ENCODE measurements around the gene GALNT6.

The GALNT6 gene

DNA sequence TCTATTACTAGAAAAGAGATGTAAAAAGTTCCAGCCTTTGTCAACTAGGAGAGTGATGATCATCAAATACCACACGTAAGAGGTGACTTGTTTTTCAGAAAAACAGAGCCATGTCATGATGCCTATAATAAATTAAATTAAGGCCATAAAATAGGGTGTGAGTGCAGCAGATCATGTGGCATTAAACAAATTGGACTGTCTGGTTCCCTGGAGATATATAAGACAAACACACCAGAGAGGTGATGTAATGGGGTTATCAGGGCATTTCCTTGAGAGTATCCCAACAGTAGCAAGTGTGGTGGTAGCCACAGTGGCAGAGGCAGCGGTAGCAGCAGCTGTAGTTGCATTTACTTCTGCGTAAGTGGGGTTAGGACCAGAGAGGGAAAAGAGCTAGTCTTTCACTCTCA is 14.6 kb upstream of the GALNT6 start:
- DNase-seq = no peak

DNA sequence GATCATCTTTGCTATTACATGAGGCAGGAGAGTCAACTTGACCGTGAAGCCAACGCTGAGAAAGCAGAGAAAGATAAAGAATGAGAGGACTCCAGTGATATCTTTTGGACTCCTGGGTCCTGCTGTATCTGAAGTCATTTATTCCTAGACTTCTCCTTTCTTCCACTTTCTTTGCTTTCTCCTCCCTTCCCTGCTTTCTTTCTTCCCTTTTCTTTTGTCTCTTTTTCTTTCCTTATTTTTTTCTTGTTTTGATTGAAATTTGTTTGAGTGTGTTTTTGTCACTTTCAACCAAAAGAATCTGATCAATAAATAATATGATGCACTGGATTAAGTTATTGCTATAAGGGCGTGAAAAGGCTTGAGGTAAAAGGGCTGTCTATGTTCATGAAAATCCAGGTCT is 13.4 kb upstream of the GALNT6 start:
- DNase-seq = no peak

DNA sequence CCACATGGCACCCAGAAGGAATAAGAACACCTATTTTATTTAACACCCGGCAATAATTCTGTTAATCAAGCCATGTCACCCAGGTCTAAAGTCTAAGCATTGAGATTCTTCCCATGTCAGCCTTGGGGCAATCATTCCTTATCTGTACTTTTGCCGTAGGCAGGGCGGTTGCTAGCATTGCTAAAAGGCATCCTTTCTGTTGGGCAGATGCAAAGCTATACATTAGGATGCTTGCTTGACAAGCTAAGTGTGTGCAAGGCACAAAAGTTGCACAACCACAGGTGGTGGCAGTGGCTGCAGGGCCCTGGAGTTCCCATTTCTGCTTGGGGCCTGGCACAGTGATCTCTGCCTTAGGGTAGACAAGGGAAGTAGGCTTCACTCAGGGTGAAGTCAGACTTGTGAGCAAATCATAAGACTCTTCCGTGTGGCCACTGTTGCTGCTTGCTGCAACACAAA is 12.5 kb upstream of the GALNT6 start:
- DNase-seq = no peak

DNA sequence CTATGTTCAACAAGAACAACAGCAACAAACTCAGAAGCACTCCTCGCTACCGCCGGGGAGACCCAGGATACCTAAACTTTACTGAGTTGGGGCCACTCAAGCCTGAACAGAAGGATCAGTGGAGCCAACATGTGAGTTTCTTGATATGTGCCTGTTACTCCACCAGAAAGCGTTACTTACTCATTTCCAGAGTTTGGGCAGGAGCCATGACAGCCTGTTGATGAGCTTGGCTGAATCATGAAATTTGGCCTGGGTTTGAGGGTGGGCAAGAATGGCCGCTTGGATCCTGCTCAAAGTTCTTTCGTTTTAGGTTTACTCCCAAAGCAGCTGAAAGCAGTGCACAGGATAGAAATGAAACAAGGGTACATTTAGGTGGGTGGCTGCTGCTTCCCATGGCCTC is 12.0 kb upstream of the GALNT6 start:
- no peak for DNase-seq

DNA sequence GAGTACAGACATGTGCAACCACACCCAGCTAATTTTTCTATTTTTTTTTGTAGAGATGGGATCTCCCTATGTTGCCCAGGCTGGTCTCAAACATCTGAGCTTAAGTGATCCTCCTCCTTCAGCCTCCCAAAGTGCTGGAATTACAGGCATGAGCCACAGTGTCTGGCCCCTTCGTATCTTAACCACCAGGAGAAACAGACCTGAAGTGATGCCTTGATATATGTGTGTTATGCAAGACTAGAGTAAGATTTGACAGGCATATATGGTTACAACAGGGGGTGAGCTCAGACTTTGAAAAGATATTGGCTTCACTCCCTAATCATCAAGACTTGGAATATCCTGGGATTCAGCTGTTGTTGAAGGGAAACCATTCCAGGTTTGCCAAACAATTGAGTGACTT is 10.7 kb upstream of the GALNT6 start:
- no peak for DNase-seq

DNA sequence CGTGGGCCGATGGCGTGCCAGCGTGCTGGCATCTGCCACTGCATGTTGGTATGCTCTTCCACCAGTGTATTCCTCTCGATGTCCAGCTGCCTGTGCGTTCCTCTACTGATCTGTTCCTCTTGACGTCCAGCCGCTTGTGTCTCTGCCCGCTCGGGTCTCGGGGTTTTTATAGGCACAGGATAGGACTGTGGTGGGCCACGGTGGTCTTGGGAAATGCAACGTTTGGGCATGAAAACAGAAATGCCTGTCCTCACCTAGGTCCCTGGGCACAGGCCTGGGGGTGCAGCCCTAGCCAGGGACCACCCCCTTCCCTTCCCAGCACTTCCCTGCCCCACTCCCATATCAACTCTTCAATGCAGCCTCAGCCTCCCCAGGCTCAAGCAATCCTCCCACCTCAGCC is 10.3 kb upstream of the GALNT6 start:
- DNase-seq = no peak

DNA sequence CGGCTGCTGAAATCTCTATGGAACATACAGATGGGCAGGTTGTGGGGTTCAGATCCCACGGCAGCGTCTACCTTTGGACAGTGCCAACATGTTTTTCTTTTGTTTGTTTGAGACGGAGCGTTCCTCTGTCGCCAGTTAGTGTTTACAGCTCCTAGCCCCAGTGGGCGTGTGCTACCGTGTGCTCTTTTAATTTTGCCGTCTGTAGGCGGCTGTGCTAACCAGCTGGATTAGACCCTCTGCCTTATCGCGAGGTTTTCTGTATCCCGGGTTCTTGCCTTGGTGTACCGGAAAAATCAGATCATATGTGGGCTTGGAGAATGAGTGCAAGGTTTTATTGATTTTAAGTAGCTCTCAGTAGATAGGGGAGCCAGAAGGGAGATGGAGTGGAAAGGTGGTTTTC is 9.8 kb upstream of the GALNT6 start:
- DNase-seq = no peak

DNA sequence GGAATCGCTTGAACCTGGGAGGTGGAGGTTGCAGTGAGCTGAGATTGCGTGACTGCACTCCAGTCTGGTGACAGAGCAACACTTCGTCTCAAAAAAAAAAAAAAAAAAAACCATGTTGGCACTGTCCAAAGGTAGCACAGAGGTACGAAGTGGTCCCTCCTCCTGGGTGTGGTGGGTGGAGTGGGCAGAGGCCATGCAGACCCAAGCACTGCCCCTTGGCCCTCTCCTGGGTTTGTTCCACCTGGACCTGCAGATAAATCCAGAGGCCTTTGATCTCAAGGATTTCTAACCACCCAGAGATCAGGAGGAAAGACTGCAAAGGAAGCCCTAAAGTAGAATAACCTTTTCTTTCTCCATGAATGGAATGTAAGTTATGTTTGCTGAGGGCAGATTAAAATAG is 8.7 kb upstream of the GALNT6 start:
- no peak for DNase-seq

DNA sequence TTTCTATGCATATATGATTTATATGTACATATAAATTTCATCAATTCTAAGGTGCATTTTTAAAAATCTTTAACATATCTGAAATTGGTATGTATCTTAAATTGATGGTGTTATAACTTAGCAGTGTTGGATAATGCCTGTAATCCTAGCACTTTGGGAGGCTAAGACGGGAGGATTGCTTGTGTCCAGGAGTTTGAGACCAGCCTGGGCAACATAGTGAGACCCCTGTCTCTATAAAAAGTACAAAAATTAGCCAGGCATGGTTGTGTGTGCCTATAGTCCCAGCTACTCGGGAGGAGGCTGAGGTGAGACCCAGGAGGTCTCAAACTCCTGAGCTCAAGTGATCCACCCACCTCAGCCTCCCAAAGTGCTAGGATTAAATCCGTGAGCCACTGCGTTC is 6.5 kb upstream of the GALNT6 start:
- DNase-seq = no peak

DNA sequence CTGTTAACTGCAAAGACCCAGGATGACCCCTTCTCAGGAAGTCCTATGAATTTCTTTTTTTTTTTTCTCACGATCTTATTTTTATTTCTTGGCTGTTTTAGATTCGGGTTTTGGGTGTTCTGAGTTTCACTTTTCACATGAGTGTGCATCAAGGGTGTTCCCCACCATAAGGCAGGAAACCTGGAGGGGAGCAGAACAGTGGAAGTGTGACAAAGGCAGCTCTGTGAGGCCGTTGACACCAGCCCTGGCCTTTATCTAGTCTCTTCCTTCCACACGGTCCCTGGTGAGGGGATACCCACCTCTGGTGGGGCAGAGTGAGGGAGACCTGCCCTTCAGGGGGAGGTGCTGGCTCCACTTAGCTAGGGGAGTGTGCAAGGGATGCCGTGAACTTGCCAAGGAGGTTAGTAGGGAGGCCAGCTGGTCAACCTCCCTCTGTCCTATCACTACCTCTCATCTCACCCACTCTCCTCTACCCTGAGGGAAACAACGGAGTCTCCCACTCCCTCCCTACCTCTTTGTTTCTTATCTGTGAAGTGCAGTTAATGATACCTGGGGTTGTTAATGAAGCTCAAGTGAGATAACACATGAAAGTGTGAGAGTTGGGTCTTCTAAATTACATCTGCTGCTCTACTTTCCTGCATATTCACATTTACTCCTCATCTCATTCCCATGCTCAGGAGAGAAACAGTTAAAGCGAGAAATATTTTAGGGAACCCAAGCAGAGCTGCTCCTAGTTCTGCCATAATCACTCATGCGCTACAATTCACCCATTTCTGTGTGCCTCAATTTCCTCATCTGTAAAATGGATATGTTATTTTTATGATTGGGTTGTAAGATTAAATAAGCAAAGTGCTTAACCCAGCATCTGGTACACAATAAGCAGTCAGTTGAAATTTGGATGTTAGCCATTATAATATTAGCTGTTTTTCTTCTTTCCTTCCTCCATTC is 4.4 kb upstream of the GALNT6 start:
- no peak for DNase-seq

DNA sequence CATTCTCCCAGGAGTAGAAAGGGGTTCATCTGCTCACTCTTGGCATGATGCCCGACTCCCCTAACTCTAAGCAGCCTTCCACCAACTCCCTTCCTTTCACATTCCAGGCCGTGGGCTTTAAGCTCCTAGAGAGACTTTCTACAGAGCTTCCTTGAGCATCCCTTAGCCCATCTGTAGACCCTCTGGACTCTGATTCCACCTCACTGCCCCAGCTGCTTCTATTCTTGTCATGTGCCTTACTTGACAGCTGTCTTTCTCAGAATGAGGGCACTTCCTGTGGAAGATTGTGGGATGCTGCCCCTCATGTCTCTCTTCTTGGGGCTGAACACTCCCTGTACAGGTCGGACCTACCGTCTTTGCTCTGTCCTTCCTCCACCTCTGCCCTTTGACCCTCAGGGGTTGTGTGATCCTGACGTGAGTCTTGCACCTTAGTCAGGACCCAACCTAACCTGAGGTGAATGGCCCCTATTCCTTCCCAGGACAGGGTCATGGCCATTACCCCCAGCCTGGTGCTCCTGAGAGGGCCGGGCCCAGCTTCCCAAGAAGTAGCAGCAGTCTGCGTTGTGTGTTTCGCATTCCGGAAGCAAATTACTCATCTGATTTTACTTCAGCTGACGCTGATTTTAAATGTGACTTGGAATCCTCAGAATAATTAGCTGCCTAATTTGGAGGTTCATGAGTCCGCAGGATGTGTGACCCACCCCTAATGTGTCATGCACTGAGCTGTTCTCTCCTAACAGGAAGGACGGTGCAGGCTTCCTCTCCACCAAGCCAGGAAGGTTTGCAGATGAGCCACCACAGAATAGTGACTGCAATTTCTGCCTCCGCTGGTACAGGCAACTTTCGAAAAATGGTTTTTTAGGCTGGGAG is 2.7 kb upstream of the GALNT6 start:
- no peak for DNase-seq

DNA sequence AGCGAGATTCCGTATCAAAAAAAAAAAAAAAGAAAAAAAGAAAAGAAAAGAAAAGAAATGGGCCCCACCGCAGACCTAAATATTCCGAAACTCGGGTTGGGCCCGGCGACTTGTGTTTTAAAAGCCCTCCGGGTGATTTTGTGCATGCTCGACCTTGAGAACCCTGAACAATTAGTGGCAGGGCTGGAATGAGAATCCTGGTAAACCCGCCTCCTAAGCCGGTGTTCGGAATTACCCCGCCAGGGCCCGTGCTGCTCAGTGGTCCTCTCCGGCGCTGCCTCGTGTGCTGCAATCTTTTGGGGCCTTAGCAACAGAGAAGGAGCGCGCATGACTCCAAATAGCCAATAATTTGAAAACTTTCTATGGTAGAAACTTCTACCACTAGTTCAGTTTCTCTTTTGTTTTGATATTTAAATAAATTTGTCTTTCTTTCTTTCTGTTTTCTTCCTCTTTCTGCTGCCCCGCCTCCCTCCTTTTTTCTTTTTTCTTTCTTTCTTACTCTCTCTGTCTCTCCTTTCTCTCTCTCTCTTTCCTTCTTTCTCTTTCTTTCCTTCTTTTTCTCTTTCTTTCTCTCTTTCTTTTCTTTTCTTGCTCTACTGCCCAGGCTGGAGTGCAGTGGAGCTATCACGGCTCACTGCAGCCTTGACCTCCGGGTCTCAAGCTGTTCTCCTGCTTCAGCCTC is 1.5 kb upstream of the GALNT6 start:
- DNase-seq = no peak

DNA sequence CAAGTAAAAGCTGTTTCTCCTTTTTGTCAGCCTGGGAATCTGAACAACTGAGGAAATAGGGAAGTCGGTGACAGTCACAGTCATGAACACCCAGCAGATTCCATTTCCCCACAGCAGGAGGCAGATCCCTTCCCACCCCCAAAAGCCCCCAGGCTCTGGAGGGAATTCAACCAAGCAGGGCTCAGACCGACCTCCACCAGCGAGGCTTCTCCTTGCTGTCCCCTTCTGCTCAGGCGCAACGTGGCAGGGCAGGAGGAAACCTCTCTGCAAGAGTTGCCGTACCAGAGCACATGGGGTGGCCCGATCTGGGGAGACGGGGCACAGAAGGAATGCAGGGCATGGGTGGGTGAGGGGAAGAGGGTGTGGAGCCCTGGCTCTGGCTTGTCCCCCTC is 319 bp downstream of the GALNT6 start:
- no peak for DNase-seq

DNA sequence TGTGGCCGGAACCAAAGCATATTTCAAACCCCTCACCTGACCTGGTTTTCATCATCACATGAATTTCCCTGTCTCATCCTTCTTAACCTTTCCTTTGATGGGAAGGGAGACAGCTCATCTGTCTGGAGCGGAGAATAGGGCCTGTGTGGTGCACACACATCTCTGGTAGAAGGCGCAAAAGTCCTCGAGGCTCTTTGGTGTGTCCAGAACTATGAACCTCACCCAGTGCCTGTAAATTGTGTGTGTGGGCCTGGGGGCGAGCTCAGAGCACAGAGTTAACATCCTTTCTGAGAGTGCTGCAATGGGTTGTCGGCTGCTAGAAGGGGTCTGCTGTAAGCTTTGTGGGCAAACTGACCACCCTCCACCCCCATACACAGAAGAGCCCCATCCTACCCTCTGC is 749 bp downstream of the GALNT6 start:
- no peak for DNase-seq

DNA sequence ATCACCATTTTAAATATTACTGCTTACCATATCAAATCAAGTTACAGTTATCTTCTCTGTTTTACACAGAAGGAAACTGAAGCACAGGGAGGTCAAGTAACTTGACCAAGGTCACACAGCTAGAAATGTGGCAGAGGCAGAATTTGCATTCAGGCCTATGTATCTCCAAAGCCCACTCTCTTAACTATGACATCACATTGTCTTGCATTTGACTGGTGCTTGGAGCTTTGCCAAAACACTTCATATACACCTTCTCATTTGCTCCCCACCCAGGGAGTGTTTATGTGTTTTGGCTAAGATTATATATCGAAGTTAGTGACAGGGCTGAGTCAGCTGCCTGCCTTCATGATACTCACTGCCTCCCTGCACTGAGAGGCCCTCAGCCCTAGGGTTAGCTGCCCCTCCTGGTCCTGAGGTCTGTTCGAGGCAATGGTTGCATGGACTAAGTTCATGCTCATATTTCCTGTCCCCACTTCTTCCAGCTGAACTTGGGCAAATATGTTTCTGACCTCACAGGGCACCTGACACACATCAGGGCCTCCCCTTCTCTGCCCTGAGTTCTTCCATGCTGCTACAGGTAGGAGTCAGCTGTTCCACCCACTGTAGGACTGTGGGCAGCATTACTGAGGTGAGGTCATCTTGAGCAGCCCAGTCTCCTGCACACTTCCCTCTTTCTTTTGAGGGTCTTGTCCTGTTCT is 1.8 kb downstream of the GALNT6 start:
- DNase-seq = no peak

DNA sequence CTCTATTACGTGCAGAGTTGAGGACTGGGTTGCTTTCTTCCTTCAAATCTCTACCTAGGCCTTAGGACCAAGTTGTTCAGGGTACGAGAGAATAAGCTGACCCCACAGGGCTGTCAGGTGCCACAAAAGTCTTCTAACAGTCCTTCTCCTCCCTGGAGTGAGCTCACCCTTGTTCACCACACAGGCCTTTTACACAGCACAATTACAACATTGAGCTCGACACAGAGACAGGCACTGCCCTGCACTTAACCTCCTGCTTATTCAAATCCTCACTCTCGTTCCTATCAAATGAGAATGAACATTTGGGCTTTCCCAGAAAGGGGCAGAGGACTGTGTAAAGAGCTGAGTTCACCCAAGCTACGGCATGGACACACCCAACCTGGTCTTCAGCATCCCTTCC is 2.4 kb downstream of the GALNT6 start:
- no peak for DNase-seq

DNA sequence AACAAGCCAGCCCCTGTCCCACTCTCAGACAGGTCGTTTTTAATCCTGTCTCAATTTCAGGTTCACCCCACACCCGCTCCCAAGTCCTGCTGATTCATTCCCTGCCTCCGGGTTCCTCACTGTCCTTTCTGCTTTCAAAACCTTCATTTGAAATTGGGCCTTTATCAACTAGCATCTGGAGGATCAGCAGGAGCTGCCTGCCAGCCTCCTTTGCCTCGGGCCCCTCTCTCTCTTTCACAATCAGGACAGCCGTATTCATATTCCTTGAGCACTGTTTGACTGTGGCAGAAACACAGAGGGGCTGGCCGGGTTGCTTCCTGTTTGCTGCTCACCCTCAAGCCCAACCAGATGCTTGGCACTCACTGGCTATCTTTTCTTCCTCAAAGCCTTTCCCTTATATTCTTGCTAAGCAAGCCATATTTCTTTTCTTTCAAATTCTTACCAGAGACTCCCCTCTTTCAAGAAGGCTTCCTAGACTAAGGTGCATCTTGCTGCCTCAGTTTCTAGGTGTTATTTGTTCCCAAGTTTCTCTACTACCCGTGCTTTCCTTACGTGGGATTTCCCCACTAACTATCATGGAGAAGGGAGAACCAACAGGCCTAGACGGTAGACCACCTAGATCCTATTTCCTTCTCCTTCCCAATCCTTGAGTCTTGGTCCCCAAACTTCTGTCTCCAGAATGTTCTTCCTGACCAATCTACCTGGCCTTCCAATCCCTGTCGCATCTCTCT is 3.0 kb downstream of the GALNT6 start:
- DNase-seq = no peak

DNA sequence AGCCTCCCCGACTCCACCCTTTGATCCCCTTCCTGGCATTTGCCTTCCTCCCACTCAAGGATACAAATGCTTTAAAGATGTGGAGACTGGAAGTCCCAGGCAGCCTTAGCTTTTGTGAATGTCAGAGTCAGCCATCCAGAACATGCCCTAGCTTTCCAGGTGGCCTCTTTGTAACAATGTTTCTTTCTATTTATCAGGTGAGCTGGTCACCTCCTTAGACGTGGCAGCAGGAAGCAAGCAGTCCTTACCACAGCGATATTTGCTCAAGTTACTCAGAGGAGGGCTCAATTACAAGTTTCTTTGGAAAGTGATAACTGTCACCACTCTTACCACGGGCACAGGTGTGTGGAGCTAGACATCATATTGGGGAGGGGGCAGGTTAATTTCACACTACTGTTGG is 4.9 kb downstream of the GALNT6 start:
- DNase-seq = no peak

DNA sequence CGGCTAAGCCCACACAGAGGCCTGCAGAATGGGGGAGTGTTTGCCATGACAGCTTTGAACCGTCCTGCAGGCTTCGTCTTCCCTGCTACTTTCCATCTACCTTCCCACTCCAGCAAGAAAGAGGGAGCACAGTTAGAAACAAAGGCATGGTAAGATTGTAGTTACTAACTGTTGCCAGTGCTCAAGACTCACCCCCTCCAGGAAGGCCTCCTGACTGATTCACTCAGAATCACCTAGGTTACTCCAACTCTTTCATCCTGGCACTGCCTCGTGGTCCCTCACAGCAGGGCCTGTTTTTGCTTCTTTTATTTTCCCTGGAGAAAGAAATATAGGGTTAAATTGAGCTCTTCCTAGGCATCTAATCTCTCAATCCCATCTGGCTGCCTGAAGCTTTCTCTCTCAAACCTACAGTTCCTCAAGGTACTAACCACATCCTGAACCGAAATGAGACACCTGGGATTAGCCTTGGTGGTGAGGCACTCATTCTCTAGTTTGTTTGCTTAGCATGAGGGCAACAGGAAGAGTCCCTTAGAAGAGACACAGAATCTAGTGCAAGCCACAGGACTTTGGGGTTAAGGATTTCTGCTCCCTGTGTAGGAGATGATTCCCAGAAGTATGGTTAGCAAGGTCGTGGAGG is 7.8 kb downstream of the GALNT6 start:
- no peak for DNase-seq

DNA sequence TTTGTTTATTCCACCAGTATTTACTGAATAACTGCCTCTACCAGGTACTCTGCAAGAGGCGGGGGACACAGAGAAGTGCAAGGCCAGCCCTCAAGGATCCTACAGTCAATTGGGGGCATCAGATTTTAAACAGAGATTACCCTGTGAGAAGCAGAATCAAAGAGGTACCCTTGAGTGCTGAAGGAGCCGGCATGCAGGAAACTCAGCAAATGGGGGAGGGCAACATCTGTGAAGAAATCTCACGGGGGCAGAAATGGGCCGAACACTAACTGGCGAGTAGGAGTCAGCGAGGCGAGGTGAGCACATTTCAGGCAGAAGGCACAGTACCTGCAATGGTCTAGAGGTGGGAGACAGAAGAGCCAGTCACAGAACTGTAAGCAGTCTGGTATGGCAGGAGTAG is 9.0 kb downstream of the GALNT6 start:
- DNase-seq = no peak

Measured in right forelimb (tissue), 1 donor.